IMR-90 (cell line): ENCODE results near the gene BDNF. TPM values are rescaled to one million over a fixed set of nuclear protein-coding genes. Genes with fewer than 3 reads are reported as not detected.
A peak's percentile ranks its signal among the peaks of the same experiment; 100 is the strongest.

Experiments used
- ATAC-seq: fragments of 200-7000 bp; cut with Tn5 transposase; 2 replicates; pipeline ENCODE4 v1.9.1; 2020; ENCODE audit warnings: low read depth, mild to moderate bottlenecking, moderate library complexity
- Bru-seq: library from RNA; stranded (reverse); fragments of 400-500 nt; gene quantifications from one replicate; lab custom pipeline; 2021; lab: Mats Ljungman, UMichigan
- BruChase-seq, 2 experiments: library from RNA; stranded (reverse); fragments of 400-500 nt; gene quantifications; one replicate each; lab custom pipeline; 2021; lab: Mats Ljungman, UMichigan
- BruUV-seq: library from RNA; stranded (reverse); fragments of 400-500 nt; replicated peaks from 2 replicates; lab custom pipeline; 2021; lab: Mats Ljungman, UMichigan
- CTCF ChIA-PET: fragments of 300-600 bp; formaldehyde crosslinking; extraction: SDS; loops from one replicate; lab custom pipeline; 2021; ENCODE audit warnings: antibody characterized with exemption; lab: Yijun Ruan, JAX
- POLR2A ChIA-PET: fragments of 300-600 bp; sonication (Branson Sonifier 250); formaldehyde crosslinking; loops from one replicate; lab custom pipeline; 2022; ENCODE audit warnings: antibody characterized with exemption; ENCODE audit not compliant: unreplicated experiment; lab: Charles Lee
- DNase-seq: peaks from one replicate; pipeline ENCODE4 v3.0.0; 2013
- H2AFZ ChIP-seq: replicated peaks from 2 replicates; pipeline ENCODE3; 2013; ENCODE audit warnings: low read length, mild to moderate bottlenecking; ENCODE audit not compliant: poor library complexity
- H2AK5ac ChIP-seq: 2 replicates; pipeline ENCODE4 v1.6.1; 2013; ENCODE audit warnings: low read depth, low read length, inconsistent platforms
- H2AK9ac ChIP-seq: replicated peaks from 2 replicates; pipeline ENCODE3; 2013; ENCODE audit warnings: mild to moderate bottlenecking, low read depth, low read length, moderate library complexity; ENCODE audit not compliant: poor library complexity
- H2BK120ac ChIP-seq: 2 replicates; pipeline ENCODE4 v1.6.1; 2013; ENCODE audit warnings: low read depth, low read length, inconsistent platforms
- H2BK15ac ChIP-seq: 3 replicates; pipeline ENCODE4 v1.6.1; 2013; ENCODE audit warnings: low read depth, low read length, inconsistent platforms
- H2BK20ac ChIP-seq: 2 replicates; pipeline ENCODE4 v1.6.1; 2013; ENCODE audit warnings: low read depth, mild to moderate bottlenecking, inconsistent platforms, low read length, moderate library complexity
- H2BK5ac ChIP-seq: 2 replicates; pipeline ENCODE4 v1.6.1; 2013; ENCODE audit warnings: mild to moderate bottlenecking, low read depth, low read length, inconsistent platforms; ENCODE audit not compliant: poor library complexity, severe bottlenecking
- H3K14ac ChIP-seq: replicated peaks from 2 replicates; pipeline ENCODE4 v1.6.1; 2013; ENCODE audit warnings: low read depth, low read length, inconsistent platforms
- H3K18ac ChIP-seq: 2 replicates; pipeline ENCODE4 v1.6.1; 2013; ENCODE audit warnings: low read depth, low read length, control low read depth
- H3K23ac ChIP-seq: 2 replicates; pipeline ENCODE4 v1.6.1; 2013; ENCODE audit warnings: low read depth, low read length, inconsistent platforms
- H3K27ac ChIP-seq: 2 replicates; pipeline ENCODE4 v1.5.1; 2013; ENCODE audit warnings: mild to moderate bottlenecking, control low read depth, low read length; ENCODE audit not compliant: insufficient read depth
- H3K27me3 ChIP-seq: 2 replicates; pipeline ENCODE4 v1.6.1; 2013; ENCODE audit warnings: low read length; ENCODE audit not compliant: control insufficient read depth, insufficient read depth
- H3K36me3 ChIP-seq: 2 replicates; pipeline ENCODE4 v1.6.1; 2013; ENCODE audit warnings: low read length, mixed read lengths; ENCODE audit not compliant: control insufficient read depth, insufficient read depth
- H3K4ac ChIP-seq: 2 replicates; pipeline ENCODE4 v1.6.1; 2013; ENCODE audit warnings: low read depth, low read length, inconsistent platforms
- H3K4me1 ChIP-seq: 2 replicates; pipeline ENCODE4 v1.6.1; 2013; ENCODE audit warnings: low read length, mixed read lengths; ENCODE audit not compliant: control insufficient read depth, insufficient read depth
- H3K4me2 ChIP-seq: 2 replicates; pipeline ENCODE4 v1.6.1; 2013; ENCODE audit warnings: low read depth, mild to moderate bottlenecking, control low read depth, low read length, moderate library complexity
- H3K4me3 ChIP-seq: 2 replicates; pipeline ENCODE4 v1.5.1; 2013; ENCODE audit warnings: low read depth, mild to moderate bottlenecking, control low read depth, low read length, moderate library complexity; ENCODE audit not compliant: insufficient read depth
- H3K56ac ChIP-seq: 2 replicates; pipeline ENCODE4 v1.6.1; 2013; ENCODE audit warnings: low read length, inconsistent platforms; ENCODE audit not compliant: insufficient read depth; ENCODE audit errors: extremely low read depth
- H3K79me1 ChIP-seq, 2 experiments: 2 replicates each; pipeline ENCODE4 v1.6.1; 2013; ENCODE audit warnings: low read length in 2 of 2, inconsistent platforms in 1 of 2, low read depth in 1 of 2
- H3K9ac ChIP-seq: 2 replicates; pipeline ENCODE4 v1.6.1; 2013; ENCODE audit warnings: low read depth, low read length, control low read depth
- H3K9me1 ChIP-seq: 2 replicates; pipeline ENCODE4 v1.6.1; 2013; ENCODE audit warnings: low read length, inconsistent platforms; ENCODE audit not compliant: insufficient read depth
- H3K9me3 ChIP-seq: 2 replicates; pipeline ENCODE4 v1.6.1; 2013; ENCODE audit warnings: low read length; ENCODE audit not compliant: control insufficient read depth, insufficient read depth
- H4K20me1 ChIP-seq: 2 replicates; pipeline ENCODE4 v1.6.1; 2013; ENCODE audit warnings: low read length, inconsistent platforms; ENCODE audit not compliant: insufficient read depth
- H4K5ac ChIP-seq: 2 replicates; pipeline ENCODE4 v1.6.1; 2013; ENCODE audit warnings: mild to moderate bottlenecking, low read depth, low read length, control low read depth
- H4K8ac ChIP-seq, 2 experiments: 2 replicates each; pipeline ENCODE4 v1.6.1; 2013; ENCODE audit warnings: low read depth in 2 of 2, low read length in 2 of 2, control low read depth in 1 of 2, inconsistent platforms in 1 of 2
- H4K91ac ChIP-seq: 2 replicates; pipeline ENCODE4 v1.6.1; 2013; ENCODE audit warnings: low read depth, low read length, inconsistent platforms; ENCODE audit not compliant: insufficient read depth
- MAZ ChIP-seq: IDR thresholded peaks from 2 replicates; pipeline ENCODE4 v1.6.1; 2012; ENCODE audit warnings: low read depth, mild to moderate bottlenecking, low read length, improper control_type of control experiment, moderate library complexity, borderline replicate concordance
- POLR2A ChIP-seq: IDR thresholded peaks from 2 replicates; pipeline ENCODE4 v1.6.1; 2012; ENCODE audit warnings: mild to moderate bottlenecking, low read depth, low read length
- RCOR1 ChIP-seq: IDR thresholded peaks from 2 replicates; pipeline ENCODE4 v1.6.1; 2012; ENCODE audit warnings: mild to moderate bottlenecking, low read length, improper control_type of control experiment; ENCODE audit not compliant: insufficient replicate concordance
- WGBS, 2 experiments: methylation state at CpG; one replicate each; pipeline versions ENCODE4 v1.1.5 to v1.1.7; 2013; ENCODE audit warnings: missing lambda C conversion rate in 2 of 2; ENCODE audit not compliant: insufficient read length in 1 of 2; ENCODE audit errors: extremely low coverage in 2 of 2; 5-methylcytosine and 5-hydroxymethylcytosine counted together
- dilution Hi-C: fragments of 300-500 bp; cut with HindIII; formaldehyde crosslinking; loops from one replicate; pipeline ENCODE4 v1.14.3; 2018; ENCODE audit warnings: low sequenced_read_pairs; ENCODE audit not compliant: unreplicated experiment
- in situ Hi-C: fragments of 300-500 bp; cut with MboI; formaldehyde crosslinking; loops from 3 replicates; pipeline ENCODE4 v1.14.3; 2019; ENCODE audit warnings: low sequenced_read_pairs, inconsistent platforms, mixed read lengths
- intact Hi-C: fragments of 100-400 bp; cut with micrococcal nuclease; formaldehyde crosslinking; loops from 2 replicates; pipeline ENCODE4 v1.10.0; 2022
- long read RNA-seq: library from polyadenylated mRNA; unstranded; transcript quantifications from one replicate; pipeline ENCODE4 v2.0.0, GENCODE V29; 2021; ENCODE audit not compliant: unreplicated experiment
- polyA plus RNA-seq, 3 experiments: library from polyadenylated mRNA; depleted of rRNA; stranded (reverse); fragments of >200 nt; gene quantifications; 2 replicates each; pipeline ENCODE4 v1.2.3, GENCODE V29; 2012; ENCODE audit warnings: low replicate concordance in 1 of 3
- total RNA-seq: library from RNA; depleted of rRNA; stranded (reverse); fragments of >200 nt; gene quantifications from 2 replicates; pipeline ENCODE4 v1.2.3, GENCODE V29; 2012; rRNA removed

The BDNF gene
- total RNA-seq (152 and 174 TPM in 2 replicates), polyA plus RNA-seq (2012; rRNA removed) (91.9 and 94.8 TPM in 2 replicates), Bru-seq, nascent RNA (percentile 100 among the genes with signal in this experiment), BruChase-seq, experiment 1, labeled RNA remaining after a 6-hour chase (percentile 98 among the genes with signal in this experiment), BruChase-seq, experiment 2, labeled RNA remaining after a 2-hour chase (percentile 100 among the genes with signal in this experiment)
- polyA plus RNA-seq (2012; cell fraction: cytosol; rRNA removed), result 50.7 and 60.1 TPM in 2 replicates
- 65.9 and 184 TPM in 2 replicates for polyA plus RNA-seq (2012; cell fraction: nucleus; rRNA removed; ENCODE audit: low replicate concordance)
- long read RNA-seq, full-length matches to known transcripts, result 456 of 472 reads
- long read RNA-seq, partial matches to known transcripts, result 0 of 472 reads
- long read RNA-seq, other reads (novel, unspliced or antisense), result 16 of 472 reads

GRCh38 chr11:27700351-27701301 lies at the start of gene BDNF:
Gene BDNF, minus strand, starts transcription at chr11:27700455. Its CDS starts 41,891 bp downstream, at chr11:27658564.
- peak within 1 kb of the TSS; percentile 88 for H2AFZ ChIP-seq
- peak within 1 kb of the TSS; percentile 92 for H2BK5ac ChIP-seq
- intact Hi-C loops (loop anchor here (1.0 to 5.0 kb wide), 8 partner anchors 18 to 1042 kb away; no protein-coding TSS in a partner anchor), in situ Hi-C loops (loop anchor here (5.0 to 25.0 kb wide), 5 partner anchors 404 to 1632 kb away; partner anchors contain the start of genes KIF18A and METTL15), dilution Hi-C loops (no loop called here)
- peak within 1 kb of the TSS; percentile 97 for H3K4me2 ChIP-seq
- H3K14ac ChIP-seq, result peak within 1 kb of the TSS; percentile 98
- H2AK5ac ChIP-seq, result peak within 1 kb of the TSS; percentile 82
- peak within 1 kb of the TSS; percentile 90 to 92 for H4K8ac ChIP-seq
- H3K4me3 ChIP-seq, result peak within 1 kb of the TSS; percentile 85
- TF ChIP-seq MAZ (peak; percentile 35; the same call in 1 of the 2 replicates), RCOR1 (no peak), POLR2A (peak; percentile 88)
- peak within 1 kb of the TSS; percentile 37 for H2BK20ac ChIP-seq
- H3K27ac ChIP-seq, result peak within 1 kb of the TSS; percentile 99
- ChIA-PET CTCF (interaction anchor here (0.5 to 1.6 kb wide), 4 partner anchors 12 to 1629 kb away, joined by 3 read pairs; no protein-coding TSS in a partner anchor), POLR2A (interaction anchor here (0.5 to 2.4 kb wide), 8 partner anchors 22 to 1465 kb away, joined by 3 to 16 read pairs (median 7); partner anchors contain the start of genes KIF18A and METTL15)
- BruUV-seq, result no TSS peak
- DNase-seq (peak; percentile 60), ATAC-seq (peak; percentile 33)
- H2BK15ac ChIP-seq, result peak within 1 kb of the TSS; percentile 42; the same call in 1 of the 3 replicates
- peaks cover 4 to 22% of the 10 kb centered on the region in 2 experiments; a peak in 3 of 4 replicates for H3K79me1 ChIP-seq
- 0% methylated on average over 7 of the region's 92 CpGs; no CpG with 5 or more reads in 1 of the 2 experiments for WGBS, 2 experiments
- peak within 1 kb of the TSS; percentile 95 for H3K4ac ChIP-seq
- peaks cover 6% of the 10 kb centered on the region for H3K36me3 ChIP-seq
- H3K18ac ChIP-seq, result peak within 1 kb of the TSS; percentile 91
- peak within 1 kb of the TSS; percentile 68 for H4K5ac ChIP-seq
- peak within 1 kb of the TSS; percentile 97 for H3K23ac ChIP-seq
- no peaks in the 10 kb centered on the region for H3K9me3 ChIP-seq
- peak within 1 kb of the TSS; percentile 90 for H2BK120ac ChIP-seq
- peaks cover 44% of the 10 kb centered on the region for H4K20me1 ChIP-seq
- H2AK9ac ChIP-seq, result peak within 1 kb of the TSS; percentile 87
- peak within 1 kb of the TSS; percentile 93 for H4K91ac ChIP-seq
- no peaks in the 10 kb centered on the region for H3K9me1 ChIP-seq
- H3K56ac ChIP-seq, result peak within 1 kb of the TSS; percentile 98
- peaks cover 6% of the 10 kb centered on the region; the same call in 1 of the 2 replicates for H3K4me1 ChIP-seq
- H3K9ac ChIP-seq, result peak within 1 kb of the TSS; percentile 100
- H3K27me3 ChIP-seq, result no peaks in the 10 kb centered on the region
